ENCODE measurements around the gene COMT.

COMT gene

GRCh38 chr22:20012741-20013331, 71.3 kb downstream of the COMT start:
- no peak for DNase-seq
- intact Hi-C loops (cut with DNase I): loop anchor here (2.0 kb wide), 1 partner anchor 44 kb away; no protein-coding TSS in a partner anchor

DNA sequence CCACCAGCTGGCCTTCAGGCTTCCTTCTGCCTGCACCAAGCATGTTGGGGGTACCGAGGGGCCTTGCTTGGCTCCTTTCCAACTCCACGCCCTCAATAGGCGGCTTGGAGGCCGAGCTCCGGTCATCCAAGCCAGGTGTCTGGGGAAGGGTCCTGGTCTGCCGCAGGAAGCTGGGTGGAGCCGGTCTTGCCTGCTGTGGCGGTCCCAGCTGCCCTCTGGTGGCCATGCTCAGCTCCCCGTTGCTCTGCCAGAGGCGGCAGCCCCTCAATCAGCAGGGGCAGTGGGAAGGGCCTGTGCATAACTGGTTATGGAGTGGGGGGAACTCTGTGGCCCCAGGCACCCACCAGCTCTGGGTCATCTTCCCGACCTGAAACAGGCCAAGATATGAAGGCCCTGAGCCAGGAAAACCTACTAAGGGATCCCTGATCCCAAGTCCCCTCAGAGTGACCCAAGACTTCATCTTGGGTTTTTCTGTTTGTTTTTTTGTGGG, 71.9 kb downstream of the COMT start:
- intact Hi-C loops (cut with DNase I): loop anchor here (2.0 kb wide), 1 partner anchor 45 kb away; no protein-coding TSS in a partner anchor
- peak in 40 of 42 donors; percentile 42 to 86 (median 68) for DNase-seq

DNA sequence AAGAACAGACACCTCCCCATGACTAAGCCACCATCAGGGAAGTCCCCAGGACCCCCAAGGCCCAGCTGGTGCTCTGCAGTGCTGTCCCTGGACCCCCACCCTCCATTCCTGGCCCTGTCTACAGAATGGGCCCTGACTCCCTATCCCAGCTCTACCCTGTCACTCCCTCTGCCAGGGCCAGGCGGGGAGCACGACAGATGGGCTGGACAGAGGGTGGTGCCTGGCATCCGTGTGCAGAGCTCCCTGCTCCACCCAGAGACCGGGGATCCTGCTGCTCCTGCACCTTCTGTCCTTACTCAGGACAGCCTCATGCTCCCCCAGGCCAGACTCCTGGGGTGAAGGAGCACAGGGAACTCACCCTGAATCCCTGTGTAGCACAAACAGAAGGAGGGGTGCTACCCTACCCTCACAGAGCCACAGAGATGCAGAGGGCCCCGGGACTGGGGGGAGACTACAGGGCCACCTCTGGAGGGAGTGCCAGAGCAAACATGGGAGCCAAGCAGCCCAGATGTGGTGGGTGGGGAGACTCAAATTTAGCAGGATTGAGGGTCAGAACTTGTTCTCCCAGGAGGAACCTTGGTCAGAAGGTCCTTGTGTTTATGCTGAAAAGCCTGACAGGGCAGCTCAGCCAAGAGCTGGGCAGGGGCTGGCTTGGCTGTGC, 73.1 kb downstream of the COMT start:
- DNase-seq: no peak
- intact Hi-C loops (cut with DNase I): no loop called here

DNA sequence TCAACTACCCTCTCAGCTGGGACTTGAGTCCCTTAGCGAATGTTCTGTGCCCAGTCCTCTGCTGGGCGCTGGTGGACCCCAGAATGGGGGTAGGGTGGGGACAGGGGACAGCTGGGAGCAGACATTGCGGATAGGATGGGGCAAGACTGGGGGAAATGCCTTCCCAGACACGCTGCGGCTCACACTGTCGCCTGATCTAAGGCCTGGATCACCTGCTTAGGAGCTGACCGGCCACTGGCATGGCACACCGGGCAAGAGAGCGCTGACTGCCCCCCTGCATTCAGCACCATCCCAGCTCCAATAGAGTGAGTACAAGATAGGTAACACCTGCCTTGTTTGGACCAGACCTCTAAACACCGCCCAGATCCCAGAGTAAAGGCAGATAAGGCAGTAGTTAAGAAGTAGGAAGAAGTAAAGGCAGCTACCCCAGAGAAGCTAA, 73.6 kb downstream of the COMT start:
- intact Hi-C loops (cut with DNase I): no loop called here

DNA sequence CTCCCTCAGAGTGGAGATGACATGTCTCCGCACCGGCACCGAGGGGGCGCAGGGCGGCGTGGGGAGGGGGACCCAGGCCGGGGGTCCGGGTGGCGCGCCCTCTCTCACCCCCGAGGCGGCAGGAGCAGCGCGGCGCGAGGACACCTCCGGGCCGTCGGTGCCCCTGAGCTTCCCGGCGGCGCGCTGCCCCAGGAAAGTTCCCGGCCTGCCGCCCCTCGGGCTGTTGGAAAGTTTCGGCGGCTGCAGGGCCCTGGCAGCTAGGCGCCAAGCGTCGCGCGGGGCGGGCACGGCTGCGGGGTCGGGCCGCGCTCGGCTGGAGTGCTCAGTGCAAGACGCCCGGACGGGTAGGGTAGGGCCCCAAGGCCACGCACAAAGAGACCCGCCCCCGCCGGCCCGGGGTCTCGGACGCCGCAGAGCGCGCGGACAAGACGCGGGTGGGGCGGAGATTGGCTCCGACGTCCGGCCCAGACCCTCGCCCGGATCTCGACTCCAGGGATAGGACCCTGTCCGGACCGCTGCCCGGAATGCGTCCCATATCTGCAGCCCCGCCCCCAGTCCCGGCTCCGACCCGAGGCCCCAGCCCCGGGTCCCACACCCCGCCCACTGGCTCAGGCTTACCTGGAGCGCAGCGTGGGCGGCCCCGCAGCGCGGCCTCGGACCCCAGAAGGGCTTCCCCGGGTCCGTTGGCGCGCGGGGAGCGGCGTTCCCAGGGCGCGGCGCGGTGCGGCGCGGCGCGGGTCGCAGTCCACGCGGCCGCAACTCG, 74.6 kb downstream of the COMT start:
- intact Hi-C loops (cut with DNase I): no loop called here
- DNase-seq: peak in 6 of 42 donors; percentile 17 to 52 (median 34)

More for the DNA sequence above, 73.6 kb downstream of the COMT start:
- no peak for DNase-seq

GRCh38 chr22:20016734-20017621, 75.4 kb downstream of the COMT start, which contains the start of gene ARVCF:
Gene ARVCF, minus strand, starts transcription at chr22:20016823. Its CDS starts 26,029 bp downstream, at chr22:19990794.
- peak; percentile 82 to 98 (median 93) for DNase-seq
- intact Hi-C loops (cut with DNase I): no loop called here

DNA sequence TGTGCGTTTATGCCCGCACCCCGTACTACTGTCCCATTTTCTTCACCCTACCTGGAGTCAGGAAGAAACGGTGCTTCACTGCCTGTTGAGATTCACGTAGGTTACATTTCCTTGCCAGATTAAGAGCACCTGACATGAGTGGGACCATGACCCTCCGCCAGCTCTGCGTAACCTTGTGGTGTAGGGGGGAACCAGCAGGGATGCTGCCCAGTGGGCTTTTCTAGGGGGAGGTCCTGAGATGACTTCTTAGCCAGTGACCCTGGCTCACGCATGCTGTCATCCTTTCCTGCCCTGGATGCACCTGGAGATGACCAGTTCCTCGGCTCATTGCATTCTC, 76.0 kb downstream of the COMT start:
- intact Hi-C loops (cut with DNase I): no loop called here
- no peak for DNase-seq

GRCh38 chr22:20018001-20018400, 76.4 kb downstream of the COMT start:
- no peak for DNase-seq
- intact Hi-C loops (cut with DNase I): no loop called here

Data from head of caudate nucleus (tissue), 42 donors.